SH-SY5Y (cell line): ENCODE data around the gene LINC01488.

Source experiments
- GATA2 ChIP-seq: IDR thresholded peaks from 2 replicates; pipeline ENCODE4 v1.6.1; 2011; ENCODE audit warnings: mild to moderate bottlenecking, low read depth, low read length
- GATA3 ChIP-seq: IDR thresholded peaks from 2 replicates; pipeline ENCODE4 v1.6.1; 2011; ENCODE audit warnings: low read depth, mild to moderate bottlenecking, low read length, moderate library complexity

- TF ChIP-seq GATA3, result no peak
- no peak for TF ChIP-seq GATA2
These were observed 27.4 kb upstream of the LINC01488 start for GRCh38 chr11:69454018-69454417.
